ENCODE data around the gene PALLD. TPM values are rescaled to one million over a fixed set of nuclear protein-coding genes. Genes with fewer than 3 reads are reported as not detected.

PALLD gene
- total and polyA plus RNA-seq, 2 of the 13 experiments (the other 11 are each of a cell fraction or from before 2014, with no cell fraction given), result 0.50 to 1.5 TPM

GRCh38 chr4:168600796-168601583 lies 104.1 kb downstream of the PALLD start (continued):
- TF ChIP-seq, protein P1, sequence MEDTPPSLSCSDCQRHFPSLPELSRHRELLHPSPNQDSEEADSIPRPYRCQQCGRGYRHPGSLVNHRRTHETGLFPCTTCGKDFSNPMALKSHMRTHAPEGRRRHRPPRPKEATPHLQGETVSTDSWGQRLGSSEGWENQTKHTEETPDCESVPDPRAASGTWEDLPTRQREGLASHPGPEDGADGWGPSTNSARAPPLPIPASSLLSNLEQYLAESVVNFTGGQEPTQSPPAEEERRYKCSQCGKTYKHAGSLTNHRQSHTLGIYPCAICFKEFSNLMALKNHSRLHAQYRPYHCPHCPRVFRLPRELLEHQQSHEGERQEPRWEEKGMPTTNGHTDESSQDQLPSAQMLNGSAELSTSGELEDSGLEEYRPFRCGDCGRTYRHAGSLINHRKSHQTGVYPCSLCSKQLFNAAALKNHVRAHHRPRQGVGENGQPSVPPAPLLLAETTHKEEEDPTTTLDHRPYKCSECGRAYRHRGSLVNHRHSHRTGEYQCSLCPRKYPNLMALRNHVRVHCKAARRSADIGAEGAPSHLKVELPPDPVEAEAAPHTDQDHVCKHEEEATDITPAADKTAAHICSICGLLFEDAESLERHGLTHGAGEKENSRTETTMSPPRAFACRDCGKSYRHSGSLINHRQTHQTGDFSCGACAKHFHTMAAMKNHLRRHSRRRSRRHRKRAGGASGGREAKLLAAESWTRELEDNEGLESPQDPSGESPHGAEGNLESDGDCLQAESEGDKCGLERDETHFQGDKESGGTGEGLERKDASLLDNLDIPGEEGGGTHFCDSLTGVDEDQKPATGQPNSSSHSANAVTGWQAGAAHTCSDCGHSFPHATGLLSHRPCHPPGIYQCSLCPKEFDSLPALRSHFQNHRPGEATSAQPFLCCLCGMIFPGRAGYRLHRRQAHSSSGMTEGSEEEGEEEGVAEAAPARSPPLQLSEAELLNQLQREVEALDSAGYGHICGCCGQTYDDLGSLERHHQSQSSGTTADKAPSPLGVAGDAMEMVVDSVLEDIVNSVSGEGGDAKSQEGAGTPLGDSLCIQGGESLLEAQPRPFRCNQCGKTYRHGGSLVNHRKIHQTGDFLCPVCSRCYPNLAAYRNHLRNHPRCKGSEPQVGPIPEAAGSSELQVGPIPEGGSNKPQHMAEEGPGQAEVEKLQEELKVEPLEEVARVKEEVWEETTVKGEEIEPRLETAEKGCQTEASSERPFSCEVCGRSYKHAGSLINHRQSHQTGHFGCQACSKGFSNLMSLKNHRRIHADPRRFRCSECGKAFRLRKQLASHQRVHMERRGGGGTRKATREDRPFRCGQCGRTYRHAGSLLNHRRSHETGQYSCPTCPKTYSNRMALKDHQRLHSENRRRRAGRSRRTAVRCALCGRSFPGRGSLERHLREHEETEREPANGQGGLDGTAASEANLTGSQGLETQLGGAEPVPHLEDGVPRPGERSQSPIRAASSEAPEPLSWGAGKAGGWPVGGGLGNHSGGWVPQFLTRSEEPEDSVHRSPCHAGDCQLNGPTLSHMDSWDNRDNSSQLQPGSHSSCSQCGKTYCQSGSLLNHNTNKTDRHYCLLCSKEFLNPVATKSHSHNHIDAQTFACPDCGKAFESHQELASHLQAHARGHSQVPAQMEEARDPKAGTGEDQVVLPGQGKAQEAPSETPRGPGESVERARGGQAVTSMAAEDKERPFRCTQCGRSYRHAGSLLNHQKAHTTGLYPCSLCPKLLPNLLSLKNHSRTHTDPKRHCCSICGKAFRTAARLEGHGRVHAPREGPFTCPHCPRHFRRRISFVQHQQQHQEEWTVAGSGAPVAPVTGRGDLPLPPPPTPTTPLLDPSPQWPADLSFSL (CRISPR knock-in tag; IDR thresholded peaks at IDR 0.05), result no peak

DNA sequence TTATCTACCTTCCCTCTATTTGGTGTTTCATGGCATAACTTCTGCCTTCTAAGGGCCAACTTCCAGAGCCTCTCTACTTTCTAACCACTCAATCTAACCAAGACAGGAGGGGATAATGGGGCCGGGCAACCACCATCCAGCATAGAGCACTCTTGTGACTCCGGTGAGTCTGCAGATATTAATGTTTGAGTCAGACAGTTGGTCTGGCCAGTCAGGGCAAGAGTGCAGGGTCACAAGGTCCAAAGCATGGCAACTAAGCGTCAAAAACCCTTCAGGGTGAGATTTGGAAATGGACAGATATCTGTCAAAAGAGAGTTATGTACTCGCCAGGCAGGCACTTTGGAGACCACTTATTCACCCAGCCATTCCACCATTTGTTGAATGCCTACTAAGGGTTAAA lies 105.0 kb downstream of the PALLD start:
- Histone ChIP-seq H3K9ac (ENCODE audit: insufficient read depth, low read depth, low read length) (no peak overlapping the region), H3K4me3 (replicated peaks in 1 of 3; ENCODE audit: insufficient read depth in 1 of 3, low read depth in 2 of 3, low read length in 3 of 3) (no peak overlapping the region), H3K27ac (ENCODE audit: extremely low read length, insufficient read depth, low read length) (no peak overlapping the region), H3K4me2 (ENCODE audit: low read depth, low read length) (no peak overlapping the region), H2AFZ (ENCODE audit: low read length) (no peak overlapping the region), H3K4me1 (ENCODE audit: insufficient read depth, low read length) (no peaks in the 10 kb centered on the region), H3K27me3 (ENCODE audit: control insufficient read depth in 1 of 2, insufficient read depth in 2 of 2, low read length in 2 of 2) (no peaks in the 10 kb centered on the region), H3K79me2 (ENCODE audit: insufficient read depth, low read length) (no peaks in the 10 kb centered on the region), H3K36me3 (replicated peaks in 1 of 2; ENCODE audit: control insufficient read depth in 1 of 2, insufficient read depth in 2 of 2, low read length in 2 of 2) (no peaks in the 10 kb centered on the region), H3K9me3 (ENCODE audit: low read length) (no peaks in the 10 kb centered on the region), H4K20me1 (ENCODE audit: insufficient read depth, low read length) (no peaks in the 10 kb centered on the region)
- no TSS peak for BruUV-seq (replicated peaks)
- 30% methylated on average over 4 of the region's 4 CpGs for WGBS (ENCODE audit: low lambda C conversion rate)
- ChIA-PET POLR2A (no interaction called here), CTCF (ENCODE audit: low intra/inter-chr PET ratio, low total read pairs) (no interaction called here)
- in situ Hi-C loops (cut with HindIII; ENCODE audit: extremely low pct_ligation_motif_present, low pct_unique_long_range_greater_than_20kb), result no loop called here
- DNase-seq (ENCODE audit: low spot score) (no peak), ATAC-seq (no peak), FAIRE-seq (no peak)
- intact Hi-C loops (cut with micrococcal nuclease; ENCODE audit: unreplicated experiment), result no loop called here
- TF ChIP-seq TBP (CRISPR knock-in tag; IDR thresholded peaks at IDR 0.05), result no peak
- no peak for TF ChIP-seq TRIM24 (CRISPR knock-in tag; IDR thresholded peaks at IDR 0.05)
- TF ChIP-seq NR0B2 (CRISPR knock-in tag; IDR thresholded peaks at IDR 0.05), result no peak
- no peak for TF ChIP-seq ZNF878 (CRISPR knock-in tag; IDR thresholded peaks at IDR 0.05)
- TF ChIP-seq CBX1 (IDR thresholded peaks at IDR 0.05; ENCODE audit: low read depth), result no peak
- TF ChIP-seq ZNF496 (CRISPR knock-in tag; IDR thresholded peaks at IDR 0.05; ENCODE audit: insufficient replicate concordance), result no peak
- TF ChIP-seq, protein P2, sequence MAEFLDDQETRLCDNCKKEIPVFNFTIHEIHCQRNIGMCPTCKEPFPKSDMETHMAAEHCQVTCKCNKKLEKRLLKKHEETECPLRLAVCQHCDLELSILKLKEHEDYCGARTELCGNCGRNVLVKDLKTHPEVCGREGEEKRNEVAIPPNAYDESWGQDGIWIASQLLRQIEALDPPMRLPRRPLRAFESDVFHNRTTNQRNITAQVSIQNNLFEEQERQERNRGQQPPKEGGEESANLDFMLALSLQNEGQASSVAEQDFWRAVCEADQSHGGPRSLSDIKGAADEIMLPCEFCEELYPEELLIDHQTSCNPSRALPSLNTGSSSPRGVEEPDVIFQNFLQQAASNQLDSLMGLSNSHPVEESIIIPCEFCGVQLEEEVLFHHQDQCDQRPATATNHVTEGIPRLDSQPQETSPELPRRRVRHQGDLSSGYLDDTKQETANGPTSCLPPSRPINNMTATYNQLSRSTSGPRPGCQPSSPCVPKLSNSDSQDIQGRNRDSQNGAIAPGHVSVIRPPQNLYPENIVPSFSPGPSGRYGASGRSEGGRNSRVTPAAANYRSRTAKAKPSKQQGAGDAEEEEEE (CRISPR knock-in tag; IDR thresholded peaks at IDR 0.05; ENCODE audit: borderline replicate concordance), result no peak
- no peak for TF ChIP-seq EEA1 (CRISPR knock-in tag; IDR thresholded peaks at IDR 0.05; ENCODE audit: borderline replicate concordance)
- no peak for TF ChIP-seq ZNF468 (CRISPR knock-in tag; IDR thresholded peaks at IDR 0.05)
- TF ChIP-seq, protein P3, sequence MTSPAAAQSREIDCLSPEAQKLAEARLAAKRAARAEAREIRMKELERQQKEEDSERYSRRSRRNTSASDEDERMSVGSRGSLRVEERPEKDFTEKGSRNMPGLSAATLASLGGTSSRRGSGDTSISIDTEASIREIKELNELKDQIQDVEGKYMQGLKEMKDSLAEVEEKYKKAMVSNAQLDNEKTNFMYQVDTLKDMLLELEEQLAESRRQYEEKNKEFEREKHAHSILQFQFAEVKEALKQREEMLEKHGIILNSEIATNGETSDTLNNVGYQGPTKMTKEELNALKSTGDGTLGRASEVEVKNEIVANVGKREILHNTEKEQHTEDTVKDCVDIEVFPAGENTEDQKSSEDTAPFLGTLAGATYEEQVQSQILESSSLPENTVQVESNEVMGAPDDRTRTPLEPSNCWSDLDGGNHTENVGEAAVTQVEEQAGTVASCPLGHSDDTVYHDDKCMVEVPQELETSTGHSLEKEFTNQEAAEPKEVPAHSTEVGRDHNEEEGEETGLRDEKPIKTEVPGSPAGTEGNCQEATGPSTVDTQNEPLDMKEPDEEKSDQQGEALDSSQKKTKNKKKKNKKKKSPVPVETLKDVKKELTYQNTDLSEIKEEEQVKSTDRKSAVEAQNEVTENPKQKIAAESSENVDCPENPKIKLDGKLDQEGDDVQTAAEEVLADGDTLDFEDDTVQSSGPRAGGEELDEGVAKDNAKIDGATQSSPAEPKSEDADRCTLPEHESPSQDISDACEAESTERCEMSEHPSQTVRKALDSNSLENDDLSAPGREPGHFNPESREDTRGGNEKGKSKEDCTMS (CRISPR knock-in tag; conservative IDR thresholded peaks at IDR 0.05), result no peak
